T-cell (primary cell): ENCODE data around the gene COX8A. TPM values are rescaled to one million over a fixed set of nuclear protein-coding genes. Genes with fewer than 3 reads are reported as not detected.

ENCODE experiments used
- ATAC-seq, 4 experiments: fragments of 200-7000 bp in 3 of 4; fragments of 150-1000 bp in 1 of 4; cut with Tn5 transposase; replicated peaks in 1 of 4; 1 replicate in 3 of 4; 2 replicates in 1 of 4; pipeline ENCODE4 v1.10.0; 2021; ENCODE audit warnings: moderate library complexity in 3 of 4, mild to moderate bottlenecking in 2 of 4, moderate number of reproducible peaks in 1 of 4
- CTCF ChIA-PET, 2 donors: fragments of 300-600 bp; sonication (Branson Sonifier 250); formaldehyde crosslinking; loops; one replicate each; lab custom pipeline; 2022; ENCODE audit warnings: antibody characterized with exemption in 2 of 2; lab: Charles Lee
- POLR2A ChIA-PET, 2 donors: fragments of 300-600 bp; sonication (Branson Sonifier 250); formaldehyde crosslinking; loops; one replicate each; lab custom pipeline; 2022; ENCODE audit warnings: antibody characterized with exemption in 2 of 2; lab: Charles Lee
- DNase-seq, 35 experiments: peaks; one replicate each; pipeline versions ENCODE4 v3.0.0 to v3.0.0-alpha.2; 2013 to 2023
- H3K27ac ChIP-seq: one replicate; pipeline ENCODE4 v1.5.1; 2013; ENCODE audit warnings: low read length
- H3K27me3 ChIP-seq, 2 experiments: replicated peaks in 1 of 2; 1 replicate in 1 of 2; 2 replicates in 1 of 2; pipeline versions ENCODE4 v1.6.1 to v1.7.0; 2013; ENCODE audit warnings: low read length in 1 of 2, mixed read lengths in 1 of 2; ENCODE audit not compliant: control insufficient read depth in 2 of 2, insufficient read depth in 2 of 2; ENCODE audit errors: extremely low read depth in 1 of 2
- H3K36me3 ChIP-seq, 2 donors: 1 replicate in 1 of 2; 2 replicates in 1 of 2; pipeline versions ENCODE4 v1.6.1 to v1.7.0; 2013; ENCODE audit warnings: low read length in 1 of 2; ENCODE audit not compliant: control insufficient read depth in 2 of 2, insufficient read depth in 1 of 2; ENCODE audit errors: extremely low read depth in 1 of 2
- H3K4me1 ChIP-seq, 2 experiments: 1 replicate in 1 of 2; 2 replicates in 1 of 2; pipeline versions ENCODE4 v1.6.1 to v1.7.0; 2013; ENCODE audit warnings: low read length in 2 of 2, mixed read lengths in 1 of 2; ENCODE audit not compliant: insufficient read depth in 2 of 2, control insufficient read depth in 1 of 2; ENCODE audit errors: extremely low read depth in 1 of 2
- H3K4me3 ChIP-seq, 2 donors: 1 replicate in 1 of 2; 2 replicates in 1 of 2; pipeline versions ENCODE4 v1.5.1 to v1.7.0; 2013; ENCODE audit warnings: mild to moderate bottlenecking in 2 of 2, low read length in 1 of 2, moderate library complexity in 1 of 2; ENCODE audit not compliant: control insufficient read depth in 1 of 2; ENCODE audit errors: extremely low read depth in 1 of 2
- H3K9me3 ChIP-seq: 2 replicates; pipeline ENCODE4 v1.7.0; 2013
- H3K27ac Mint-ChIP-seq, 2 donors: one replicate each; pipeline ENCODE4 v1.8.0; 2020 to 2021; ENCODE audit warnings: mild to moderate bottlenecking in 2 of 2, mixed read lengths in 2 of 2
- H3K27me3 Mint-ChIP-seq, 2 donors: one replicate each; pipeline ENCODE4 v1.8.0; 2021 to 2022; ENCODE audit warnings: mixed read lengths in 2 of 2
- H3K36me3 Mint-ChIP-seq: one replicate; pipeline ENCODE4 v1.8.0; 2021; ENCODE audit warnings: mixed read lengths
- H3K4me1 Mint-ChIP-seq, 3 donors: one replicate each; pipeline ENCODE4 v1.8.0; 2020 to 2022; ENCODE audit warnings: mixed read lengths in 3 of 3, mild to moderate bottlenecking in 1 of 3
- H3K4me3 Mint-ChIP-seq, 3 donors: one replicate each; pipeline ENCODE4 v1.8.0; 2020 to 2022; ENCODE audit warnings: mild to moderate bottlenecking in 3 of 3, mixed read lengths in 3 of 3, moderate library complexity in 3 of 3
- H3K9me3 Mint-ChIP-seq, 3 donors: one replicate each; pipeline ENCODE4 v1.8.0; 2020 to 2022; ENCODE audit warnings: mixed read lengths in 3 of 3
- WGBS: methylation state at CpG from one replicate; pipeline ENCODE4 v1.1.5; 2013; ENCODE audit warnings: missing lambda C conversion rate; ENCODE audit not compliant: insufficient coverage; 5-methylcytosine and 5-hydroxymethylcytosine counted together
- total RNA-seq, 35 experiments: library from RNA in 6 of 35; stranded (reverse) in 6 of 35; fragments of 120-200 nt in 1 of 35; gene quantifications; one replicate each; pipeline versions ENCODE4 v1.2.1 to v1.2.4 and lab custom pipeline; 2013 to 2026

Gene COX8A
- total RNA-seq, 5 donors from 2014 or later (not counting 1 experiment from before 2014, with no cell fraction given) = 108 to 152 (median 125) TPM

- no peak for DNase-seq
- ATAC-seq = no peak
- Mint-ChIP-seq H3K4me1 (peaks cover 13 to 26% (median 20%) of the 10 kb centered on the region in 3 donors), H3K27me3 (no peaks in the 10 kb centered on the region), H3K36me3 (peaks cover 39% of the 10 kb centered on the region), H3K27ac (no peak overlapping the region), H3K9me3 (no peaks in the 10 kb centered on the region), H3K4me3 (no peak overlapping the region)
- Histone ChIP-seq H3K4me3 (no peak overlapping the region), H3K9me3 (no peaks in the 10 kb centered on the region), H3K4me1 (peaks cover 1 to 17% of the 10 kb centered on the region in 2 experiments), H3K27ac (no peak overlapping the region), H3K36me3 (peaks cover 26 to 65% of the 10 kb centered on the region in 2 donors), H3K27me3 (peaks cover 0 to 2% of the 10 kb centered on the region in 2 experiments)
- ChIA-PET POLR2A (no interaction called here), CTCF (no interaction called here)
- WGBS = 92% methylated on average over 3 of the region's 6 CpGs
Observed at GRCh38 chr11:63993993-63994392, 19.6 kb downstream of the COX8A start.

GRCh38 chr11:63996512-63996911, 22.1 kb downstream of the COX8A start:
- no peak overlapping the region for H3K4me3 ChIP-seq
- Mint-ChIP-seq H3K36me3 (peaks cover 26% of the 10 kb centered on the region), H3K9me3 (no peaks in the 10 kb centered on the region), H3K27ac (no peak overlapping the region), H3K4me3 (no peak overlapping the region), H3K4me1 (peaks cover 13 to 25% (median 20%) of the 10 kb centered on the region in 3 donors), H3K27me3 (no peaks in the 10 kb centered on the region)
- ChIA-PET CTCF (no interaction called here), POLR2A (no interaction called here)
- peaks cover 12 to 45% of the 10 kb centered on the region in 2 donors for H3K36me3 ChIP-seq
- ATAC-seq = no peak
- DNase-seq = no peak
- no peak overlapping the region for H3K27ac ChIP-seq
- peaks cover 0 to 10% of the 10 kb centered on the region in 2 experiments for H3K27me3 ChIP-seq
- peaks cover 7 to 37% of the 10 kb centered on the region in 2 experiments for H3K4me1 ChIP-seq
- H3K9me3 ChIP-seq = no peaks in the 10 kb centered on the region
- 97% methylated on average over 16 of the region's 18 CpGs for WGBS

- Mint-ChIP-seq H3K4me3 (no peak overlapping the region), H3K36me3 (peaks cover 23% of the 10 kb centered on the region), H3K27me3 (no peaks in the 10 kb centered on the region), H3K4me1 (peaks cover 11 to 21% (median 20%) of the 10 kb centered on the region in 3 donors), H3K9me3 (no peaks in the 10 kb centered on the region), H3K27ac (no peak overlapping the region)
- ATAC-seq (no peak), DNase-seq (no peak)
- ChIA-PET CTCF (no interaction called here), POLR2A (no interaction called here)
- Histone ChIP-seq H3K9me3 (no peaks in the 10 kb centered on the region), H3K36me3 (peaks cover 12 to 42% of the 10 kb centered on the region in 2 donors), H3K27me3 (peaks cover 0 to 10% of the 10 kb centered on the region in 2 experiments), H3K4me3 (no peak overlapping the region), H3K27ac (no peak overlapping the region), H3K4me1 (peaks cover 7 to 36% of the 10 kb centered on the region in 2 experiments)
- WGBS = 98% methylated on average over 19 of the region's 27 CpGs
Observed at GRCh38 chr11:63997104-63997700, 22.8 kb downstream of the COX8A start.

- H3K36me3 Mint-ChIP-seq = peaks cover 22% of the 10 kb centered on the region
- WGBS = 83% methylated on average over 7 of the region's 11 CpGs
- H3K9me3 Mint-ChIP-seq = no peaks in the 10 kb centered on the region
- ATAC-seq (no peak), DNase-seq (no peak)
- Histone ChIP-seq H3K4me3 (no peak overlapping the region), H3K4me1 (peaks cover 7 to 35% of the 10 kb centered on the region in 2 experiments), H3K9me3 (no peaks in the 10 kb centered on the region), H3K27ac (no peak overlapping the region), H3K36me3 (peaks cover 12 to 41% of the 10 kb centered on the region in 2 donors), H3K27me3 (peaks cover 0 to 10% of the 10 kb centered on the region in 2 experiments)
- ChIA-PET POLR2A (no interaction called here), CTCF (no interaction called here)
- no peaks in the 10 kb centered on the region for H3K27me3 Mint-ChIP-seq
- H3K4me3 Mint-ChIP-seq = peak overlapping the region in 2 of 3 donors; percentile 9 to 61
- peaks cover 11 to 21% (median 19%) of the 10 kb centered on the region in 3 donors for H3K4me1 Mint-ChIP-seq
- H3K27ac Mint-ChIP-seq = no peak overlapping the region
Observed at GRCh38 chr11:63997801-63998337, 23.4 kb downstream of the COX8A start.

GRCh38 chr11:63998558-63999348, 24.3 kb downstream of the COX8A start:
- Histone ChIP-seq H3K27ac (no peak overlapping the region), H3K9me3 (no peaks in the 10 kb centered on the region), H3K4me1 (peaks cover 7 to 31% of the 10 kb centered on the region in 2 experiments), H3K4me3 (no peak overlapping the region), H3K27me3 (peaks cover 0 to 10% of the 10 kb centered on the region in 2 experiments), H3K36me3 (peaks cover 10 to 37% of the 10 kb centered on the region in 2 donors)
- Mint-ChIP-seq H3K27ac (no peak overlapping the region), H3K9me3 (no peaks in the 10 kb centered on the region), H3K4me1 (peaks cover 8 to 21% (median 16%) of the 10 kb centered on the region in 3 donors), H3K36me3 (peaks cover 19% of the 10 kb centered on the region), H3K27me3 (no peaks in the 10 kb centered on the region), H3K4me3 (peak overlapping the region in 2 of 3 donors; percentile 43 to 61)
- ChIA-PET CTCF (no interaction called here), POLR2A (no interaction called here)
- ATAC-seq (peak in 1 of 4 experiments; percentile 9), DNase-seq (peak in 5 of 35 experiments; percentile 9 to 21 (median 18))
- WGBS = 84% methylated on average over 38 of the region's 54 CpGs

- POLR2A ChIA-PET = interaction anchor here in 1 of 2 donors (0.6 kb wide), 1 partner anchor 1475 kb away, joined by 4 read pairs; no protein-coding TSS in a partner anchor
- H3K27me3 ChIP-seq = peaks cover 0 to 13% of the 10 kb centered on the region in 2 experiments
- Mint-ChIP-seq H3K36me3 (peaks cover 17% of the 10 kb centered on the region), H3K27ac (no peak overlapping the region), H3K4me3 (peak overlapping the region in 2 of 3 donors; percentile 45 to 61), H3K4me1 (peaks cover 8 to 17% (median 16%) of the 10 kb centered on the region in 3 donors), H3K9me3 (no peaks in the 10 kb centered on the region), H3K27me3 (no peaks in the 10 kb centered on the region)
- H3K27ac ChIP-seq = no peak overlapping the region
- 29% methylated on average over 27 of the region's 59 CpGs for WGBS
- H3K4me3 ChIP-seq = peak overlapping the region; percentile 32 to 34
- CTCF ChIA-PET = no interaction called here
- peaks cover 9 to 31% of the 10 kb centered on the region in 2 donors for H3K36me3 ChIP-seq
- H3K4me1 ChIP-seq = peaks cover 7 to 31% of the 10 kb centered on the region in 2 experiments
- ATAC-seq = peak; percentile 48 to 63 (median 58)
- DNase-seq = peak; percentile 23 to 75 (median 51)
- no peaks in the 10 kb centered on the region for H3K9me3 ChIP-seq
Observed at GRCh38 chr11:63999349-64000025, 25.1 kb downstream of the COX8A start.
